ENCODE data around the gene DHX9.

The DHX9 gene

DNA sequence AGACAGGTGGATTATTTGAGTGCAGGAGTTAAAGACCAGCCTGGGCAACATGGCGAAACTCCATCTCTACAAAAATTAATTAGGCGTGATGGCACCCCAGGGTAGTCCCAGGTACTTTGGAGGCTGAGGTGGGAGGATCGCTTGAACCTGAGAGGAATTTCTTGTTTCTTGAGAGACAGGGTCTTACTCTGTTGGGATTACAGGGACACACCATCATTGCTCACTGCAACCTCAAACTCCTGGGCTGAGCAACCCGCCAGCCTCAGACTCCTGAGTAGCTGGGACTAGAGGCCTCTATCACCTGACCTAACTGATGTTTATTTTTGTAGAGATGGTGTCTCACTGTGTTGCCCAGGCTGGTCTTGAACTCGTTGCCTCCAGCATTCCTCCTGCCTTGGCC, 24.8 kb downstream of the DHX9 start:
- Histone ChIP-seq H3K36me3 (peaks cover 74 to 100% (median 86%) of the 10 kb centered on the region in 3 donors), H3K4me1 (no peaks in the 10 kb centered on the region), H3K4me3 (no peak overlapping the region), H3K9me3 (no peaks in the 10 kb centered on the region), H3K27me3 (no peaks in the 10 kb centered on the region), H3K27ac (no peak overlapping the region)
- no peak for DNase-seq
- intact Hi-C loops (cut with DNase I; ENCODE audit: low total_unique reads): no loop called here
- TF ChIP-seq, protein P1, sequence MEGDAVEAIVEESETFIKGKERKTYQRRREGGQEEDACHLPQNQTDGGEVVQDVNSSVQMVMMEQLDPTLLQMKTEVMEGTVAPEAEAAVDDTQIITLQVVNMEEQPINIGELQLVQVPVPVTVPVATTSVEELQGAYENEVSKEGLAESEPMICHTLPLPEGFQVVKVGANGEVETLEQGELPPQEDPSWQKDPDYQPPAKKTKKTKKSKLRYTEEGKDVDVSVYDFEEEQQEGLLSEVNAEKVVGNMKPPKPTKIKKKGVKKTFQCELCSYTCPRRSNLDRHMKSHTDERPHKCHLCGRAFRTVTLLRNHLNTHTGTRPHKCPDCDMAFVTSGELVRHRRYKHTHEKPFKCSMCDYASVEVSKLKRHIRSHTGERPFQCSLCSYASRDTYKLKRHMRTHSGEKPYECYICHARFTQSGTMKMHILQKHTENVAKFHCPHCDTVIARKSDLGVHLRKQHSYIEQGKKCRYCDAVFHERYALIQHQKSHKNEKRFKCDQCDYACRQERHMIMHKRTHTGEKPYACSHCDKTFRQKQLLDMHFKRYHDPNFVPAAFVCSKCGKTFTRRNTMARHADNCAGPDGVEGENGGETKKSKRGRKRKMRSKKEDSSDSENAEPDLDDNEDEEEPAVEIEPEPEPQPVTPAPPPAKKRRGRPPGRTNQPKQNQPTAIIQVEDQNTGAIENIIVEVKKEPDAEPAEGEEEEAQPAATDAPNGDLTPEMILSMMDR (IDR thresholded peaks at IDR 0.05): no peak

DNA sequence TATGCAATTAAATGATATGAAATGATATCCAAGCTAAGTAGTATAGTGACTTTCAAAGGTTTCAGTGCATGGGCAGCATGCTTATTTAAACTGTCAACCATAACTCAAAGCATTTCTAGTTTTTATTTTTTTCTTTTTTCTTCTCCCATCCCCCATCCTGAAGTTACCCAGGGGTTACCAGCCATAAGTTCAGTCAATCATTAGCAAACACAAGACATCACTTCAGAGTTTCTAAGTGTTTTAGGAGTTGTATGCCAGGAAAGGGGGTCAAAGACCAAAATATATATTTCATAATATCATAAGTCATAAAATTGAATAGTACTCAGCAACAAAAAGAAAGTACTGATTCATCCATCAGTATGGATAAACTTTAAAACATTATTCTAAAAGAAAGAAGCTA, 28.7 kb downstream of the DHX9 start:
- Histone ChIP-seq H3K27me3 (no peaks in the 10 kb centered on the region), H3K4me3 (no peak overlapping the region), H3K9me3 (no peaks in the 10 kb centered on the region), H3K36me3 (peaks cover 76 to 100% (median 86%) of the 10 kb centered on the region in 3 donors), H3K27ac (no peak overlapping the region), H3K4me1 (no peaks in the 10 kb centered on the region)
- DNase-seq: no peak
- intact Hi-C loops (cut with DNase I; ENCODE audit: low total_unique reads): no loop called here
- TF ChIP-seq, protein P1 (IDR thresholded peaks at IDR 0.05): no peak

DNA sequence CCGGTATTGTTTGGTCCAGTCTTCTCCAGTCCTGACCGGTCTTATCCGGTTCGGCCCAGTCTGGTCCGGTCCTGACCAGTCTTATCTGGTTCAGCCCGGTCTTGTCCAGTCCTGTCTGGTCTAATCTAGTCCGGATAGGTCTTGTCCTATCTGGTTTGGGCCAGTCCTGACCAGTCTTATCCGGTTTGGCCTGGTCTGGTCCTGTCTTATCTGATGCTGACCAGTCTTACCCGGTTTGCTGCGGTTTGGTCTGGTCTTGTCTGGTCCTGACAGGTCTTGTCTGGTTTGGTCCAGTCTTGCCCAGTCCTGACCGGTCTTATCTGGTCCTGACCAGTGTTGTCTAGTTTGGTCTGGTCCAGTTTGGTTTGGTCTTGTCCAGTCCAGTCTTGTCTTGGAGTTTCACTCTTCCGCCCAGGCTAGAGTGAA, 30.1 kb downstream of the DHX9 start:
- intact Hi-C loops (cut with DNase I; ENCODE audit: low total_unique reads): no loop called here

DNA sequence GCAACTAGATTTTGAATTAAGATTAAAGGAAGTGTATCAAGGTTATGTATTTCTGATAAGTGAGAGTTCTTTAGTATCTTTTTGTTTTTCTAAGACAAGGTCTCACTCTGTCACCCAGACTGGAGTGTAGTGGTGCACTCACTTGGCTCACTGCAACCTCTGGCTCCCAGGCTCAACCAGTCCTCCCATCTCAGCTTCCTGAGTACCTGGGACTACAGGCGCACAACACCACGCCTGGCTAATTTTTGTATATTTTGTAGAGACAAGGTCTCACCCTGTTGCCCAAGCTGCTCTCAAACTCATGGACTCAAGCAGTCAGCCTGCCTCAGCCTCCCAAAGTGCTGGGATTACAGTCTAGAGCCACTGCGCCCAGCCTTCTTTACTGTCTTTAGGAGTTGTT, 33.7 kb downstream of the DHX9 start:
- Histone ChIP-seq H3K9me3 (no peaks in the 10 kb centered on the region), H3K27ac (no peak overlapping the region), H3K36me3 (peaks cover 94 to 100% (median 100%) of the 10 kb centered on the region in 3 donors), H3K27me3 (no peaks in the 10 kb centered on the region), H3K4me1 (no peaks in the 10 kb centered on the region), H3K4me3 (no peak overlapping the region)
- no peak for DNase-seq
- intact Hi-C loops (cut with DNase I; ENCODE audit: low total_unique reads): no loop called here
- TF ChIP-seq, protein P1 (IDR thresholded peaks at IDR 0.05): no peak

More for the DNA sequence above, 30.1 kb downstream of the DHX9 start:
- no peak overlapping the region for H3K27ac ChIP-seq
- TF ChIP-seq, protein P1 (IDR thresholded peaks at IDR 0.05): no peak
- H3K27me3 ChIP-seq: no peaks in the 10 kb centered on the region
- H3K9me3 ChIP-seq: no peaks in the 10 kb centered on the region
- DNase-seq: no peak
- H3K4me3 ChIP-seq: no peak overlapping the region
- peaks cover 86 to 100% (median 87%) of the 10 kb centered on the region in 3 donors for H3K36me3 ChIP-seq
- H3K4me1 ChIP-seq: no peaks in the 10 kb centered on the region

DNA sequence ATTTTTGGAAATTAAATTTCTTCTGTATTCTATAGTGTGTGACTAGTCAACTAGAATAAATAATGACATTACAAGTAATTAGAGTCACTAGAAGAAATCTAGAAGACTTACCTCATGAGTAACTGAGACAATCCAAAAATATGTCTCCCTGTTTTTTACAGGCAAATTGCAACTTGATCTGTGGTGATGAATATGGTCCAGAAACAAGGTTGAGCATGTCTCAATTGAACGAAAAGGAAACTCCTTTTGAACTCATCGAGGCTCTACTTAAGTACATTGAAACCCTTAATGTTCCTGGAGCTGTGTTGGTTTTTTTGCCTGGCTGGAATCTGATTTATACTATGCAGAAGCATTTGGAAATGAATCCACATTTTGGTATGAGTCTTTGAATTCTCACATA, 36.7 kb downstream of the DHX9 start:
- TF ChIP-seq, protein P1 (IDR thresholded peaks at IDR 0.05): no peak
- Histone ChIP-seq H3K27ac (no peak overlapping the region), H3K4me3 (no peak overlapping the region), H3K36me3 (peaks cover 95 to 100% (median 100%) of the 10 kb centered on the region in 3 donors), H3K9me3 (no peaks in the 10 kb centered on the region), H3K4me1 (no peaks in the 10 kb centered on the region), H3K27me3 (no peaks in the 10 kb centered on the region)
- intact Hi-C loops (cut with DNase I; ENCODE audit: low total_unique reads): no loop called here
- DNase-seq: no peak

DNA sequence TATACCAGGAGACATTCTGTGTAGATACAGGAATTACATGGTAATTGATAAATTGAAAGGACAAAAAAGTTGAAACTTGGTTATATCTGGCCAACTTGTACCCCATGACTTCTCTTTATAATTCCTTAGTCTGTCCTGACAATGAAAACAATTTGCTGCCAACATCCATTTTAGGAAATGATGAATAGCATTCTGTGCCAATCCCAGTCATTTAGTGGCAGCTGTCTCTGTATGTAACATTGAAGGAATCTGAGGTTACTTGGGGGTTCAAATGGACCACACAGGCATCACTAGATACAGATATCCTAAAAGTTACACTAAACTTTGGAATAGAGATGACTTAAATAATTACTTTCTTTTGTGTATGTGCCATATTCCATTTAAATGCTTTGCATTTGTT, 38.2 kb downstream of the DHX9 start:
- H3K4me1 ChIP-seq: no peaks in the 10 kb centered on the region
- intact Hi-C loops (cut with DNase I; ENCODE audit: low total_unique reads): no loop called here
- H3K4me3 ChIP-seq: no peak overlapping the region
- H3K9me3 ChIP-seq: no peaks in the 10 kb centered on the region
- H3K36me3 ChIP-seq: peaks cover 96 to 100% (median 100%) of the 10 kb centered on the region in 3 donors
- no peaks in the 10 kb centered on the region for H3K27me3 ChIP-seq
- no peak for DNase-seq
- TF ChIP-seq, protein P1 (IDR thresholded peaks at IDR 0.05): no peak
- no peak overlapping the region for H3K27ac ChIP-seq

All from tibial artery (tissue), 4 donors.